UCSD-AML1 (cell line): ENCODE data around the gene OPCML.
A peak's percentile ranks its signal among the peaks of the same experiment; 100 is the strongest.

Experiments used
- DNase-seq: peaks from one replicate; lab custom pipeline; 2025; ENCODE audit not compliant: unreplicated experiment; lab: John Stamatoyannopoulos, UW

Gene OPCML

GRCh38 chr11:133081020-133081419 is 451.3 kb downstream of the OPCML start:
- DNase-seq: no peak

DNA sequence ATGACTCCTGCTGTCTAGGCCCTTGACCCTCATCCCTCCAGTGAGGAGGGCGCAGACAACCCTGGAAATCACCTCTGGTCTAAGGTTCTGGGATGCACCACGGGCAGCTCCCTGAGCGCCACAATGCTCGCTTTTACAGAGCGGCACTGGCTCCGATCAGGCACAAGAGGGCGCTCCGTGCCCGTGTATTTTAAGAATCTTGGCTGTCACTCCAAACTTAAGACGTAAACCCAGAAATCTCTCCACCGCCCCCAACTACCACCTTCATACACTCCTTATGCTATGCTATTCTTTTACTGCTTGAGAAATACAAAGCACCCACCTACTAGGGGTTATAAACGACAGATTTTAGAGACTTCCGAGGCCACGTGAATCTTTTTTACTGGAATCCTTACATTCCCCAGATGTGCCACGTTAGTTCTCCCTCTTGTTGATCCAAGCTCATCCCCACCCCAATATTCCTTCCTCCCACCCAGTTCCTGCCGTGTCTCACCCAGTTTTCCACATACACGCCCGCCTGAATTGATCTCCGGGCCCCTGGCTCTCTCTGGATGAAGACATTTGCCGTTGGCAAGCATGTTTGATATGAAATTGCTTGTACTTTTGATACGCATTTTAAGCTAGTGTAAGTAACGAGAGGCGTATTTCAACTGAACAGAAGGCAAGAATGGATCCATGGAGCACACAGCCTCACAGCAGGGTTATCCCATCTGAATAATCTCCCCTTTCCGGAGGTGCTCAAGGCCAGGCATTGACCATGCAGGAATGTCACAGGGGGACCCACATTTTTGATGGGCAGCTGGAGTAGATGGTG is 453.5 kb downstream of the OPCML start:
- peak; percentile 30 for DNase-seq

DNA sequence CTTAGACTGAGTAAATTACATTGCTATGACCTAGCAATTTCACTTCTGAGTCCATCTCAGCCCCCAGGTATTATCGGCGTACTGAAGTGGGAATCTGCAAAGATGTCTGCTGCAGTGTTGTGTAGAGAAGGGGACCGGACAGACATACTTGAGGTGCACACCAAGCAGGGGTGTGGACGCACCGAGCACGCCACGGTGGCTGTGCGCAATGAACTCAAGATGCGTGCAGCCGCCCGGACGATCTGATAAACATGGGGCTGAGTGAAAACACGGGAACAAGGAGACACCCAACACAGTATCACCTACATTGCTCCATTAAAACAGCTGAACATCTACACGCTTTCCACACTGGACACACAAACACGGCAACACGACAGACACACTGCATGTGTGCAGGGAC is 454.3 kb downstream of the OPCML start:
- no peak for DNase-seq

GRCh38 chr11:133075351-133075750 is 456.9 kb downstream of the OPCML start:
- no peak for DNase-seq

DNA sequence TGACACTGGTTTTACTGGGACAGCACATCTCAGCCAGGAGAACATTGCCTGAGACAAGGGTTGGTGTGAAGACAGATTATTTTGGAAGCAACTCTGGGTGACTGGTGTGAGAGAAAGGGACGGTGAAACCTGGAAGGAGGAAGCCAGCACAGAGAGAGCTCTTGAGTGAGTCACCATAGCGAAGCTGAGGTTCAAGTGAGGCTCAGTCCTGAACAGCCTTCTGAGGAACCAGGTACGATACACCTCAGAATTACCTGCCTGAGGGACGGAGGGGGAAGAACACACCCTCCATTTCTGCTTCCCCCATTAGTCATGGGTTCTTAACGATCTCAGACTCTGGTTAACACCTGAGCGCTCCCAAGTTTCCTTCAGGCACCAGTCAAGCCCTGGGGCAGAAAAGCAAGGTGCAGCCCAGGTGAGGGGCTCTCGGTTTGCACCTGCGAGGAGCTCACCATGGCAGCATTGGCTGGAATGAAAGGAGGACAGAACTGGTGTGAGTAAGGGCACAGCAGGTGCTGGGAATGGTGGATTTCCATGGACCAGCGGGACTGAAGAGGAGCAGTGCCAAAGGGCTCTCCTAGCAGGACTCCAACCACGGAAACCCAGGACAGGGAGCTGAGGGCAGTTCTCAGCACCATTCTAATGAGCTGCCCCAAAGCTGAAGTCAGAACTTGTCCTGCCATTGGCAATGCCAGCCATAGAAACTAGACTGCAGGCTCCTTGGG is 459.3 kb downstream of the OPCML start:
- no peak for DNase-seq

- no peak for DNase-seq
Measured at GRCh38 chr11:133072378-133072777, 459.9 kb downstream of the OPCML start.

DNA sequence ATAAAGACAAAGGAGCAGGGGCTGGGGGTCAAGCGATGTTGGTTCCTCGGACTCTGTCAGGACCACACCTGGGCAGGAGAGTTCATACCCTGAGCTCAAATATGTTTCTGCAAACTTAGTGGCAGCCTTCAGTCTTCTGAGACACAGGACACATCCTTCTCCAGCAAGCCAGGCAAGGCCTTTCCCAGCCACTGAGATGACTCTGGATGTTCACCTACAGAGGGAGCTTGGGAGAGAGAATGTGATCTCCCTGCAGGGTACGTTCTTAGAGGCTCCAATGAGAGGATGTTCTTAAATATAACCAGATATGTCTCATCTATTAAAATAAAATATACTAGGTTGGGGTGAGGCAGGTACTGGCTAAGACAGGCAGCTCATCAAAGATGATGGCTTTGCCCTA is 461.5 kb downstream of the OPCML start:
- no peak for DNase-seq

DNA sequence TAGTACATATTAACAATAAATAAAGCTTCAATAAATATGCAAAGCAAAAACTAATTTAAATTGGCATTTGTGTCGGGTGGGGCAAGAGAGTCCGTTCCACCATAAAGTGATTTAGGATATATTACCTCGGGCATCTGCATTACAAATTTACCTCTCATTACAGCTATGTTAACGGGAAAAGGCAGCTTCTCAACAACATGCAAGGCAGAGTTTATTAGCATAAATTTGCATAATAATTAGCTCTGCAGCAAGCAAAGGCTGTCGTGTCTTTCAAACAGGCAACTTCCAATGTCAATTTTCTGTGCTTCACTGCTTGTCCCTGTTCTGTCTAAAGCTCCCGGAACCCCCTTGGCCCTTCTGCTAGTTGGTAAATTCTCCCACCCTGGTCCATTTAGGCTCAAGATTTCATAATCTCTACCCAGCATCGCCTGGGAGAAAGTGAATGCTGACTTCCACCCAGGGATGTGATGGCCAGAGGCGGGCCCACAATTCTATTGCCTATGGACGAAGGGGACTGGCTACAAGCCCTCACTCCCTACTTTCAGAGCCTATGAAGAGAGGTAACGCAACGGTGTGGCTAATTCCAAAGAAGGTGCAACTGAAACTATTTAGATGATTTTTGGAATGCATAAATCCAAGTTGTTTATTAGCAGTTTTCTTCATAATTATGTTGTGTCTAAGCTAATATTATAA is 462.1 kb downstream of the OPCML start:
- DNase-seq: no peak

GRCh38 chr11:133065847-133066485 is 466.3 kb downstream of the OPCML start:
- DNase-seq: no peak

- DNase-seq: no peak
Measured at GRCh38 chr11:133064961-133065360, 467.3 kb downstream of the OPCML start.

- DNase-seq: peak; percentile 25
Measured at GRCh38 chr11:133064152-133064877, 468.0 kb downstream of the OPCML start.

DNA sequence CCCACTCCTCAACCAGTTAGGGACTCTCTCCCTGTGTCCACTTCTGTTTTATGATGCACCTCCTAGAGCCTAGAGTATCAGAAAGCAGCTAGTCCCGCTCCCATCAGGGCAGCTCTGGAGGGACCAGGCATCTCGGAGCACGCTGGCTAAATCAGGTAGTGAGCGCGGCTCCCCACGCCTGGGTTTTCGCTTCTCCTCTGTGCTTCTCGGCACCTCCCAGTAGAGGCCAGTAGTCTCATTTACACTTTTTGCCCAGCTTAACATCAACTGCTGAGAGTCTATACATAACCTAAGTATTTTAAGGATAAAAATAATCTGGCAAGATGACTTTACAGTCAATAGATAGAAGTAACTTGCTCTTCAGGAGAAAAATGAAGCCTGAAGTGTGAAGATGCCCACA is 473.8 kb downstream of the OPCML start:
- DNase-seq: no peak

GRCh38 chr11:133053124-133053776 is 479.1 kb downstream of the OPCML start:
- DNase-seq: no peak

GRCh38 chr11:133052537-133052936 is 479.8 kb downstream of the OPCML start:
- DNase-seq: no peak

GRCh38 chr11:133049244-133050019 is 482.9 kb downstream of the OPCML start:
- no peak for DNase-seq

- no peak for DNase-seq
Measured at GRCh38 chr11:133048270-133048669, 484.0 kb downstream of the OPCML start.

- DNase-seq: no peak
Measured at GRCh38 chr11:133047771-133048115, 484.6 kb downstream of the OPCML start.

DNA sequence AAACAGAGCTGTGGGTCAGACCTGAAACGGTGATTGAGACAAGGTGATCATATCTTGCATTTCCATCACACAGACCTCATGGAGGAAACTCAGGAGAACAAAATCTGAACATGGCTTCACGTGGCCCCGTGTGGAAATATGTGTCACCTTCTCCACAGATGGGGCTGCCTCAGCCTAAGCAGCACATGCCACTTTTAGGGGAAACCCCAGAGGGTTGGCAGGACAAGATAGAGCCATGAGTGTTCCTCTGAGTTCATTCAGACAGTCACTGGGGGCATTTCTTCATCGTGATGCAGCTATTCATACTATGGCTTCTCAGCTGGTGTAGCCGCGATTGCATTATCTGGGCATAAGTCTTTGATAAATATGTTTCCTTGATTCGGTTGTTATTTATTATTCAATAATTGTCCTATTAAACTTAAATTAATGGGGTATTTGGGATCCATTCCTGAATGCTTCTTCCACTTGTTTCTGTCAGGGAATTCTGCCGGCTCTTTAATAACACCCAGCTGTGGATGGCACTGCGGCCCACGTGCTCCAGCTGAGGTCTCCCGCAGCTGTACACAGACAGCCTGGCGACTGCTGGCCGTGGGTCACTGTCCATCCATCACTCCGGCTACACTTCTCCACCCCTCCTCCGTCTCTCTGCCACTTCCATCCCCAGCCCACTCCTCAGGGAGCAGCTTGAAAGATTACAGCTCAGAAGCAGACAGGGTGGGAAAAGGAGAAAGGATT is 485.1 kb downstream of the OPCML start:
- DNase-seq: no peak

GRCh38 chr11:133046252-133046651 is 486.0 kb downstream of the OPCML start:
- no peak for DNase-seq
